Hematopoietic multipotent progenitor cell treated with erythropoietin and hydrocortisone succinate and interleukin-3 and kit ligand, for 15 days (in vitro differentiated cells): ENCODE results near the gene ZNF429.
"Not testable (repeated sequence)": the region's sequence is repeated elsewhere in the genome, so short reads cannot be mapped to it uniquely, and the experiment has no call there.

Experiments
- DNase-seq: peaks from one replicate; pipeline ENCODE4 v3.0.0-alpha.2; 2015; ENCODE audit warnings: low spot score

Gene ZNF429

GRCh38 chr19:21513651-21514050 is 8.2 kb downstream of the ZNF429 start:
- no peak for DNase-seq

- DNase-seq = peak; percentile 5
Measured at GRCh38 chr19:21519488-21519887, 14.1 kb downstream of the ZNF429 start.

- DNase-seq = no peak
Measured at GRCh38 chr19:21532904-21533303, 27.5 kb downstream of the ZNF429 start.

- not testable (repeated sequence) for DNase-seq
Measured at GRCh38 chr19:21536741-21537290, 31.4 kb downstream of the ZNF429 start.

GRCh38 chr19:21559444-21559843 is 54.0 kb downstream of the ZNF429 start:
- DNase-seq = no peak

GRCh38 chr19:21564406-21564805 is 59.0 kb downstream of the ZNF429 start:
- DNase-seq = no peak

- peak; percentile 71 for DNase-seq
Measured at GRCh38 chr19:21566073-21566472, 60.7 kb downstream of the ZNF429 start.

GRCh38 chr19:21567806-21568205 is 62.4 kb downstream of the ZNF429 start:
- DNase-seq = not testable (repeated sequence)

- DNase-seq = peak; percentile 96
Measured at GRCh38 chr19:21568816-21569493, 63.6 kb downstream of the ZNF429 start.

- no peak for DNase-seq
Measured at GRCh38 chr19:21569494-21569865, 64.1 kb downstream of the ZNF429 start.

GRCh38 chr19:21571316-21571715 is 65.9 kb downstream of the ZNF429 start:
- no peak for DNase-seq

GRCh38 chr19:21574607-21575006 is 69.2 kb downstream of the ZNF429 start:
- DNase-seq = no peak

- DNase-seq = no peak
Measured at GRCh38 chr19:21576481-21576880, 71.1 kb downstream of the ZNF429 start.

- DNase-seq = no peak
Measured at GRCh38 chr19:21580101-21580500, 74.7 kb downstream of the ZNF429 start.

GRCh38 chr19:21580818-21581217 is 75.4 kb downstream of the ZNF429 start:
- DNase-seq = no peak

- DNase-seq = peak; percentile 51
Measured at GRCh38 chr19:21581646-21582240, 76.3 kb downstream of the ZNF429 start.

- DNase-seq = no peak
Measured at GRCh38 chr19:21584537-21584936, 79.1 kb downstream of the ZNF429 start.

- peak; percentile 43 for DNase-seq
Measured at GRCh38 chr19:21585281-21585890, 80.0 kb downstream of the ZNF429 start.

- peak; percentile 67 for DNase-seq
Measured at GRCh38 chr19:21586311-21587116, 81.1 kb downstream of the ZNF429 start.

- peak; percentile 68 for DNase-seq
Measured at GRCh38 chr19:21587117-21587461, 81.7 kb downstream of the ZNF429 start.

GRCh38 chr19:21587549-21587948 is 82.1 kb downstream of the ZNF429 start:
- no peak for DNase-seq

- DNase-seq = no peak
Measured at GRCh38 chr19:21588065-21588601, 82.7 kb downstream of the ZNF429 start.
